ENCODE data around the gene ADPRHL1. TPM values are rescaled to one million over a fixed set of nuclear protein-coding genes. Genes with fewer than 3 reads are reported as not detected.

Gene ADPRHL1
- total and polyA plus RNA-seq, 2 donors (not counting 1 experiment from before 2014, with no cell fraction given), result 0.28 to 1.3 TPM

GRCh38 chr13:113474179-113474578, 20.9 kb upstream of the ADPRHL1 start:
- ChIA-PET POLR2A (no interaction called here), CTCF (no interaction called here)
- WGBS (ENCODE audit: insufficient coverage), result 100% methylated on average over 2 of the region's 10 CpGs
- Histone ChIP-seq H3K4me1 (ENCODE audit: control insufficient read depth in 2 of 2, insufficient read depth in 2 of 2, low read length in 2 of 2) (no peaks in the 10 kb centered on the region), H3K27ac (ENCODE audit: low read length in 2 of 2) (no peak overlapping the region), H3K4me3 (ENCODE audit: control extremely low read depth in 1 of 5, extremely low read depth in 1 of 5, insufficient read depth in 1 of 5, low read depth in 2 of 5, low read length in 4 of 5) (no peak overlapping the region), H3K9me3 (ENCODE audit: control extremely low read depth in 1 of 3, control insufficient read depth in 2 of 3, insufficient read depth in 1 of 3, low read length in 2 of 3) (no peaks in the 10 kb centered on the region), H3K27me3 (replicated peaks in 1 of 4; ENCODE audit: control extremely low read depth in 1 of 4, control insufficient read depth in 3 of 4, insufficient read depth in 4 of 4, low read length in 3 of 4) (no peaks in the 10 kb centered on the region), H2AFZ (ENCODE audit: insufficient read depth, low read depth, low read length, poor library complexity, severe bottlenecking) (no peak overlapping the region), H3K36me3 (replicated peaks in 1 of 2; ENCODE audit: control extremely low read depth in 1 of 2, control insufficient read depth in 1 of 2, extremely low read depth in 1 of 2, insufficient read depth in 2 of 2, low read length in 1 of 2) (peaks cover 4 to 47% of the 10 kb centered on the region in 2 experiments), H3K79me2 (ENCODE audit: control insufficient read depth, insufficient read depth, low read length) (no peaks in the 10 kb centered on the region), H4K20me1 (ENCODE audit: control insufficient read depth, insufficient read depth, low read length, poor library complexity, severe bottlenecking) (no peaks in the 10 kb centered on the region), H3K9ac (ENCODE audit: low read length) (no peak overlapping the region), H3K4me2 (replicated peaks; ENCODE audit: low read depth, low read length, poor library complexity, severe bottlenecking) (no peak overlapping the region)
- TF ChIP-seq CTCF (IDR thresholded peaks at IDR 0.05), result no peak
- TF ChIP-seq EZH2 (IDR thresholded peaks at IDR 0.05; ENCODE audit: borderline replicate concordance, insufficient read depth, low read depth, low read length, poor library complexity, severe bottlenecking), result no peak
- Mint-ChIP-seq H3K4me1 (no peaks in the 10 kb centered on the region), H3K27ac (no peak overlapping the region), H3K9me3 (ENCODE audit: insufficient read depth) (no peaks in the 10 kb centered on the region), H3K27me3 (no peaks in the 10 kb centered on the region), H3K4me3 (no peak overlapping the region)
- no peak for DNase-seq
- ATAC-seq (ENCODE audit: low read depth), result no peak
- intact Hi-C loops (cut with micrococcal nuclease), result no loop called here

- H3K27ac ChIP-seq (ENCODE audit: low read length in 2 of 2), result no peak overlapping the region
- no peak overlapping the region for H3K4me3 ChIP-seq (ENCODE audit: control extremely low read depth in 1 of 5, extremely low read depth in 1 of 5, insufficient read depth in 1 of 5, low read depth in 2 of 5, low read length in 4 of 5)
- no peaks in the 10 kb centered on the region for H3K27me3 Mint-ChIP-seq
- H2AFZ ChIP-seq (ENCODE audit: insufficient read depth, low read depth, low read length, poor library complexity, severe bottlenecking), result no peak overlapping the region
- no peaks in the 10 kb centered on the region for H4K20me1 ChIP-seq (ENCODE audit: control insufficient read depth, insufficient read depth, low read length, poor library complexity, severe bottlenecking)
- ChIA-PET POLR2A (no interaction called here), CTCF (no interaction called here)
- H3K9me3 ChIP-seq (ENCODE audit: control extremely low read depth in 1 of 3, control insufficient read depth in 2 of 3, insufficient read depth in 1 of 3, low read length in 2 of 3), result no peaks in the 10 kb centered on the region
- H3K27ac Mint-ChIP-seq, result no peak overlapping the region
- H3K79me2 ChIP-seq (ENCODE audit: control insufficient read depth, insufficient read depth, low read length), result no peaks in the 10 kb centered on the region
- H3K27me3 ChIP-seq (replicated peaks in 1 of 4; ENCODE audit: control extremely low read depth in 1 of 4, control insufficient read depth in 3 of 4, insufficient read depth in 4 of 4, low read length in 3 of 4), result no peaks in the 10 kb centered on the region
- DNase-seq (no peak), ATAC-seq (ENCODE audit: low read depth) (no peak)
- no peaks in the 10 kb centered on the region for H3K4me1 ChIP-seq (ENCODE audit: control insufficient read depth in 2 of 2, insufficient read depth in 2 of 2, low read length in 2 of 2)
- no peak overlapping the region for H3K4me3 Mint-ChIP-seq
- H3K9me3 Mint-ChIP-seq (ENCODE audit: insufficient read depth), result no peaks in the 10 kb centered on the region
- TF ChIP-seq EZH2 (IDR thresholded peaks at IDR 0.05; ENCODE audit: borderline replicate concordance, insufficient read depth, low read depth, low read length, poor library complexity, severe bottlenecking) (no peak), CTCF (IDR thresholded peaks at IDR 0.05) (no peak)
- 98% methylated on average over 25 of the region's 28 CpGs for WGBS (ENCODE audit: insufficient coverage)
- H3K4me2 ChIP-seq (replicated peaks; ENCODE audit: low read depth, low read length, poor library complexity, severe bottlenecking), result no peak overlapping the region
- intact Hi-C loops (cut with micrococcal nuclease), result no loop called here
- H3K4me1 Mint-ChIP-seq, result no peaks in the 10 kb centered on the region
- H3K36me3 ChIP-seq (replicated peaks in 1 of 2; ENCODE audit: control extremely low read depth in 1 of 2, control insufficient read depth in 1 of 2, extremely low read depth in 1 of 2, insufficient read depth in 2 of 2, low read length in 1 of 2), result peaks cover 0 to 35% of the 10 kb centered on the region in 2 experiments
- no peak overlapping the region for H3K9ac ChIP-seq (ENCODE audit: low read length)
Measured at GRCh38 chr13:113472355-113473025, 19.2 kb upstream of the ADPRHL1 start.
